HepG2 (cell line): ENCODE data around the gene NAGK.
"Not testable (repeated sequence)": the region's sequence is repeated elsewhere in the genome, so short reads cannot be mapped to it uniquely, and the experiment has no call there.

Source experiments
- AKAP8 ChIP-seq: sonication (generic); formaldehyde crosslinking; IDR thresholded peaks from 2 replicates; pipeline ENCODE4 v1.5.1; 2020; ENCODE audit warnings: mild to moderate bottlenecking, missing genetic modification reagents
- CREB1 ChIP-seq, 2 experiments: fragments of 450-650 bp in 1 of 2; IDR thresholded peaks; 2 replicates each; pipeline ENCODE4 v1.6.1; 2016 to 2017; ENCODE audit warnings: control low read depth in 1 of 2, mild to moderate bottlenecking in 1 of 2, missing compliant biosample characterization in 1 of 2, missing genetic modification characterization in 1 of 2
- CTCF ChIP-seq: sonication (generic); formaldehyde crosslinking; IDR thresholded peaks from 2 replicates; pipeline ENCODE4 v1.5.0; 2020; ENCODE audit warnings: mild to moderate bottlenecking, missing genetic modification reagents, moderate library complexity
- EZH2 ChIP-seq: conservative IDR thresholded peaks from 2 replicates; pipeline ENCODE4 v1.6.1; 2012; ENCODE audit warnings: mild to moderate bottlenecking, low read depth, low read length, moderate library complexity
- FOXK1 ChIP-seq: sonication (generic); formaldehyde crosslinking; IDR thresholded peaks from 2 replicates; pipeline ENCODE4 v1.4.0; 2020; ENCODE audit warnings: low read depth, missing genetic modification reagents, borderline replicate concordance
- NCOA1 ChIP-seq: sonication (generic); formaldehyde crosslinking; IDR thresholded peaks from 2 replicates; pipeline ENCODE4 v1.9.0; 2021; ENCODE audit warnings: missing genetic modification reagents
- SPEN ChIP-seq: sonication (generic); formaldehyde crosslinking; IDR thresholded peaks from 2 replicates; pipeline ENCODE4 v1.5.1; 2020; ENCODE audit warnings: low read depth, mild to moderate bottlenecking, missing genetic modification reagents
- SRF ChIP-seq: IDR thresholded peaks from 2 replicates; pipeline ENCODE4 v1.6.1; 2011; ENCODE audit warnings: mild to moderate bottlenecking, low read depth, low read length, moderate library complexity
- ZNF792 ChIP-seq: IDR thresholded peaks from 2 replicates; pipeline ENCODE4 v1.6.1; 2016
- TF ChIP-seq, protein P1 (sequence below), 2 experiments: fragments of 450-650 bp in 1 of 2; sonication (generic) in 1 of 2; formaldehyde crosslinking in 1 of 2; IDR thresholded peaks; 2 replicates each; pipeline versions ENCODE4 v1.6.1 to v1.8.0; 2016 to 2022; ENCODE audit warnings: antibody characterized with exemption in 1 of 2, mild to moderate bottlenecking in 1 of 2, missing genetic modification reagents in 1 of 2

DNA sequence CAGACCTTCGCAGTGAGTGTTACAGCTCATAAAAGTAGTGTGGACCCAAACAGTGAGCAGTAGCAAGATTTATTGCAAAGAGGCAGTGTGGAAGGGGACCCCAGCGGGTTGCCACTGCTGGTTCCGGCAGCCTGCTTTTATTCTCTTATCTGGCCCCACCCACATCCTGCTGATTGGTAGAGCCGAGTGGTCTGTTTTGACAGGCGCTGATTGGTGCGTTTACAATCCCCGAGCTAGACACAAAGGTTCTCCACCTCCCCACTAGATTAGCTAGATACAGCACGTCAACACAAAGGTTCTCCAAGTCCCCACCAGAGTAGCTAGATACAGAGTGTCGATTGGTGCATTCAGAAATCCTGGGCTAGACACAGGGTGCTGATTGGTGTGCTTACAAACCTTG lies 23.4 kb downstream of the NAGK start:
- TF ChIP-seq FOXK1 (CRISPR knock-in tag); CREB1 (IDR thresholded peaks at IDR 0.05); CREB1 (CRISPR knock-in tag; IDR thresholded peaks at IDR 0.05); AKAP8 (CRISPR knock-in tag); SRF; EZH2; NCOA1 (CRISPR knock-in tag); CTCF (CRISPR knock-in tag); SPEN (CRISPR knock-in tag); ZNF792 (CRISPR knock-in tag): not testable (repeated sequence)
- TF ChIP-seq, protein P1, sequence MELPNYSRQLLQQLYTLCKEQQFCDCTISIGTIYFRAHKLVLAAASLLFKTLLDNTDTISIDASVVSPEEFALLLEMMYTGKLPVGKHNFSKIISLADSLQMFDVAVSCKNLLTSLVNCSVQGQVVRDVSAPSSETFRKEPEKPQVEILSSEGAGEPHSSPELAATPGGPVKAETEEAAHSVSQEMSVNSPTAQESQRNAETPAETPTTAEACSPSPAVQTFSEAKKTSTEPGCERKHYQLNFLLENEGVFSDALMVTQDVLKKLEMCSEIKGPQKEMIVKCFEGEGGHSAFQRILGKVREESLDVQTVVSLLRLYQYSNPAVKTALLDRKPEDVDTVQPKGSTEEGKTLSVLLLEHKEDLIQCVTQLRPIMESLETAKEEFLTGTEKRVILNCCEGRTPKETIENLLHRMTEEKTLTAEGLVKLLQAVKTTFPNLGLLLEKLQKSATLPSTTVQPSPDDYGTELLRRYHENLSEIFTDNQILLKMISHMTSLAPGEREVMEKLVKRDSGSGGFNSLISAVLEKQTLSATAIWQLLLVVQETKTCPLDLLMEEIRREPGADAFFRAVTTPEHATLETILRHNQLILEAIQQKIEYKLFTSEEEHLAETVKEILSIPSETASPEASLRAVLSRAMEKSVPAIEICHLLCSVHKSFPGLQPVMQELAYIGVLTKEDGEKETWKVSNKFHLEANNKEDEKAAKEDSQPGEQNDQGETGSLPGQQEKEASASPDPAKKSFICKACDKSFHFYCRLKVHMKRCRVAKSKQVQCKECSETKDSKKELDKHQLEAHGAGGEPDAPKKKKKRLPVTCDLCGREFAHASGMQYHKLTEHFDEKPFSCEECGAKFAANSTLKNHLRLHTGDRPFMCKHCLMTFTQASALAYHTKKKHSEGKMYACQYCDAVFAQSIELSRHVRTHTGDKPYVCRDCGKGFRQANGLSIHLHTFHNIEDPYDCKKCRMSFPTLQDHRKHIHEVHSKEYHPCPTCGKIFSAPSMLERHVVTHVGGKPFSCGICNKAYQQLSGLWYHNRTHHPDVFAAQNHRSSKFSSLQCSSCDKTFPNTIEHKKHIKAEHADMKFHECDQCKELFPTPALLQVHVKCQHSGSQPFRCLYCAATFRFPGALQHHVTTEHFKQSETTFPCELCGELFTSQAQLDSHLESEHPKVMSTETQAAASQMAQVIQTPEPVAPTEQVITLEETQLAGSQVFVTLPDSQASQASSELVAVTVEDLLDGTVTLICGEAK (IDR thresholded peaks at IDR 0.05), result not testable (repeated sequence)
- TF ChIP-seq, protein P1 (CRISPR knock-in tag; IDR thresholded peaks at IDR 0.05), result not testable (repeated sequence)
